Measurements from ENCODE around the gene ATP6V0B.

ATP6V0B gene

DNA sequence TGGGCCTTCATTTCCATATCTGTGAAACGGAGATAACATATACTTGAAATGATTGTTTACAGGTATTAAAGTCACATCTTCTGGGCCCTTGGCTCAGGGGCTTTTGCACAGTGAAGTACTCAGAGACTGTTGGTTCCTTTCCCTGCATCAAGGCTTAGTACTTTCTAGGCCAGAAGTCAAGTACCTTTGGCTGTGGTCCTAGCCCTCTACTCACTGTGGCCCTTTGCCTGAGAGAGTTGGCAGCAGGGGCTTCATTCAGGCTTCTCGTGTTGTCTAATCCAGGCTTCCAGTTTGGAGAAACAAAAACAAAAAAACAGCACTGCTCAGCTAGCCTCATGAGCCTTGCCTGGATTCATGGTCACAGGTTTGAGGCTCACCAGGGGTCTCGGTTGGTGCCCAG, 13.1 kb upstream of the ATP6V0B start:
- no peak overlapping the region for H3K4me2 ChIP-seq (ENCODE audit: low read length)
- H3K9me3 ChIP-seq (replicated peaks; ENCODE audit: low read length), result no peaks in the 10 kb centered on the region
- H3K4me3 ChIP-seq (ENCODE audit: low read length), result no peak overlapping the region
- peaks cover 62% of the 10 kb centered on the region for H3K36me3 ChIP-seq (ENCODE audit: insufficient read depth, low read length)
- H3K4me1 ChIP-seq (ENCODE audit: control insufficient read depth, insufficient read depth, low read length), result no peaks in the 10 kb centered on the region
- no peaks in the 10 kb centered on the region for H3K27me3 ChIP-seq (ENCODE audit: control insufficient read depth, insufficient read depth, low read length)
- H3K9ac ChIP-seq (ENCODE audit: low read depth, low read length), result no peak overlapping the region

- H3K4me3 ChIP-seq (ENCODE audit: low read length), result no peak overlapping the region
- no peaks in the 10 kb centered on the region for H3K9me3 ChIP-seq (replicated peaks; ENCODE audit: low read length)
- H3K36me3 ChIP-seq (ENCODE audit: insufficient read depth, low read length), result peaks cover 55% of the 10 kb centered on the region
- H3K4me2 ChIP-seq (ENCODE audit: low read length), result no peak overlapping the region
- no peaks in the 10 kb centered on the region for H3K27me3 ChIP-seq (ENCODE audit: control insufficient read depth, insufficient read depth, low read length)
- H3K4me1 ChIP-seq (ENCODE audit: control insufficient read depth, insufficient read depth, low read length), result no peaks in the 10 kb centered on the region
- no peak overlapping the region for H3K9ac ChIP-seq (ENCODE audit: low read depth, low read length)
Observed at GRCh38 chr1:43962324-43962723, 12.4 kb upstream of the ATP6V0B start.

DNA sequence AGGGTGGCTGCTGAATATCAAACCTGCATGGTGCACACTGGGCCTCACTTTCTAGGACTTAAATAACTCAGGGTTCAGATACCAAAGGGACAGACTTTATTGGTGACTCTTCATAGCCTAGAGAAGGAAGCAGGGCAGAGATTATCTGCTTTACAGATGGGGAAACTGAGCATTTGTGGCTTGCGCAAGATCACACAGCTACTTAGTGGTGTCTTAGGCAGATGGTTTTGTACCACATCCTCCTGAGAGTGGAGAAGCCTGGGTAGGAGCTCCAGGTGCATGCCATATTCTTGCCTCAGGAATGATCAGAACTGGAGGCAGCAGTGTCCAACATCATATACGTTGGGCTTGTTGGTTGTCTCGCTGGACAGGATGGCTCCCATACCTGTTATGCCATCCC, 11.8 kb upstream of the ATP6V0B start:
- no peaks in the 10 kb centered on the region for H3K4me1 ChIP-seq (ENCODE audit: control insufficient read depth, insufficient read depth, low read length)
- no peak overlapping the region for H3K9ac ChIP-seq (ENCODE audit: low read depth, low read length)
- peaks cover 53% of the 10 kb centered on the region for H3K36me3 ChIP-seq (ENCODE audit: insufficient read depth, low read length)
- H3K4me3 ChIP-seq (ENCODE audit: low read length), result no peak overlapping the region
- no peaks in the 10 kb centered on the region for H3K9me3 ChIP-seq (replicated peaks; ENCODE audit: low read length)
- H3K27me3 ChIP-seq (ENCODE audit: control insufficient read depth, insufficient read depth, low read length), result no peaks in the 10 kb centered on the region
- H3K4me2 ChIP-seq (ENCODE audit: low read length), result no peak overlapping the region

- peaks cover 47% of the 10 kb centered on the region for H3K36me3 ChIP-seq (ENCODE audit: insufficient read depth, low read length)
- H3K4me1 ChIP-seq (ENCODE audit: control insufficient read depth, insufficient read depth, low read length), result no peaks in the 10 kb centered on the region
- H3K27me3 ChIP-seq (ENCODE audit: control insufficient read depth, insufficient read depth, low read length), result no peaks in the 10 kb centered on the region
- no peak overlapping the region for H3K4me2 ChIP-seq (ENCODE audit: low read length)
- H3K9ac ChIP-seq (ENCODE audit: low read depth, low read length), result no peak overlapping the region
- H3K4me3 ChIP-seq (ENCODE audit: low read length), result no peak overlapping the region
- no peaks in the 10 kb centered on the region for H3K9me3 ChIP-seq (replicated peaks; ENCODE audit: low read length)
Observed at GRCh38 chr1:43963890-43964289, 10.9 kb upstream of the ATP6V0B start.

- Histone ChIP-seq H3K4me3 (ENCODE audit: low read length) (no peak overlapping the region), H3K9me3 (replicated peaks; ENCODE audit: low read length) (no peaks in the 10 kb centered on the region), H3K9ac (ENCODE audit: low read depth, low read length) (no peak overlapping the region), H3K4me2 (ENCODE audit: low read length) (no peak overlapping the region), H3K36me3 (ENCODE audit: insufficient read depth, low read length) (peaks cover 36% of the 10 kb centered on the region), H3K4me1 (ENCODE audit: control insufficient read depth, insufficient read depth, low read length) (no peaks in the 10 kb centered on the region), H3K27me3 (ENCODE audit: control insufficient read depth, insufficient read depth, low read length) (no peaks in the 10 kb centered on the region)
Observed at GRCh38 chr1:43965316-43965715, 9.4 kb upstream of the ATP6V0B start.

DNA sequence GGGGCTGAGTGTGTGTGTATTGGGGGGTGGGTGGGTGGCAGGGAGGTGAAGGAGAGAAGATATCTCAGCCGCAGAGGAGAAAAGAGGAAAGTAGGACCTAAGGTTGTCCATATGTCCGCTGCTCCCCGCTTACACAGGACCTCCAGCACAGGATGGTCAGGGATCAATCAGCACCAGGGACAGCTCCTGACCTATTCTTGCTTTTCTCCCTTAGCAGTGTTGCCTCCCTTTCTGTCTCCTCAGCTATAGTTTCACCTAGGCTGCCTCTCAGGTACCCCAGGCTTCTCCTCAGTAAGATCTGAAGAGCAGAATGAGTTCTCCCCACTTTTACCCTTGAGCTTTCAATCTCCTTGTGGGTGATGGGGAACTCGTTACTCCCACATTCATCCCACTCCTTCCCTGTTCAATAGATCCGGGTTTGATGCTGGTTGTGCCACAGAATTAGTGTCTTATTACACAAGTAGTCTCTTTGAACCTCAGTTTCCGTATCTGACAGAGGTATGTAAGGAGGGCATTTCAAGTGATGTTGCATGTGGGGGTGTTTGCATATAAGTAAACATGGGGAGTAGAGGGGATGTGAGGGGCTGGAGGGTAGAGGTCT, 6.3 kb upstream of the ATP6V0B start:
- Histone ChIP-seq H3K4me2 (ENCODE audit: low read length) (no peak overlapping the region), H3K4me1 (ENCODE audit: control insufficient read depth, insufficient read depth, low read length) (peaks cover 6% of the 10 kb centered on the region), H3K36me3 (ENCODE audit: insufficient read depth, low read length) (peaks cover 31% of the 10 kb centered on the region), H3K27me3 (ENCODE audit: control insufficient read depth, insufficient read depth, low read length) (no peaks in the 10 kb centered on the region), H3K4me3 (ENCODE audit: low read length) (no peak overlapping the region), H3K9me3 (replicated peaks; ENCODE audit: low read length) (no peaks in the 10 kb centered on the region), H3K9ac (ENCODE audit: low read depth, low read length) (no peak overlapping the region)

GRCh38 chr1:43969416-43969745, 5.4 kb upstream of the ATP6V0B start:
- H3K4me1 ChIP-seq (ENCODE audit: control insufficient read depth, insufficient read depth, low read length), result peaks cover 12% of the 10 kb centered on the region
- peak overlapping the region; percentile 49 for H3K4me3 ChIP-seq (ENCODE audit: low read length)
- no peaks in the 10 kb centered on the region for H3K27me3 ChIP-seq (ENCODE audit: control insufficient read depth, insufficient read depth, low read length)
- no peaks in the 10 kb centered on the region for H3K9me3 ChIP-seq (replicated peaks; ENCODE audit: low read length)
- no peak overlapping the region for H3K9ac ChIP-seq (ENCODE audit: low read depth, low read length)
- H3K36me3 ChIP-seq (ENCODE audit: insufficient read depth, low read length), result peaks cover 23% of the 10 kb centered on the region
- H3K4me2 ChIP-seq (ENCODE audit: low read length), result peak overlapping the region; percentile 71

DNA sequence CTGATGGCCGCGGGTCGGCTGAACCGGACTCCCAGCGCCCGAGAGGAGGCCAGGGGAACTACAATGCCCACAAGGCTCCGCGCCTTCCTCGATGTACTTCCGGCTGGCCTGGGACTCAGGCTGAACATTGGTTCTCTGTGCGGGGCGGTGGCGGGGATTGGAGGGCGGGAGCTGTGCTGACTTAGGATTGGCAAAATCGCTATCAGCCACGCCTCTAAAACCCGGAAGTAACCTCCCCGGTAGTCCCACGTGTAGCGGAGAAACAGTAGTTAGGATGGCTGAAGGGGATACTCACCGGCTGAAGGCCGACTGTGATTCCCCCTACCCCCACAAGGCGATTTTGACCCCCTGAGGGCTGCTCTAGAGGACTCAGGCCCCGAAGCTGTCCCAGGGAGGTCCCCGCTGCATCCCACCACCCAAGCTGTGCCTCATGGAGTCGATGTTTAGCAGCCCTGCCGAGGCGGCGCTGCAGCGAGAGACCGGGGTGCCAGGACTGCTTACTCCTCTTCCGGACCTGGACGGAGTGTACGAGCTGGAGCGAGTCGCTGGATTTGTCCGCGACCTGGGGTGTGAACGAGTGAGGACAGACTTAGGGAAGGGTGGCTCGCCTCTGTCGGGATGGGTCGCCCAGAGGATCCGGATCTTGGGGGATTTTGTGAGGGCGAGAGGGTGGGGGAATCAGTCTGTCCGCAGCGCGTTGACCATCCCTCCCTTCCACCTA, 4.9 kb upstream of the ATP6V0B start, which contains the start of gene DPH2:
Gene DPH2 (plus strand): TSS at position 265 of the 721 bp plus-strand sequence. CDS start 166 bp downstream, at position 431.
- H3K9ac ChIP-seq (ENCODE audit: low read depth, low read length), result peak within 1 kb of the TSS; percentile 87
- H3K4me1 ChIP-seq (ENCODE audit: control insufficient read depth, insufficient read depth, low read length), result peaks cover 14% of the 10 kb centered on the region
- peak within 1 kb of the TSS; percentile 89 for H3K4me2 ChIP-seq (ENCODE audit: low read length)
- no peaks in the 10 kb centered on the region for H3K9me3 ChIP-seq (replicated peaks; ENCODE audit: low read length)
- no peaks in the 10 kb centered on the region for H3K27me3 ChIP-seq (ENCODE audit: control insufficient read depth, insufficient read depth, low read length)
- H3K36me3 ChIP-seq (ENCODE audit: insufficient read depth, low read length), result peaks cover 19% of the 10 kb centered on the region
- H3K4me3 ChIP-seq (ENCODE audit: low read length), result peak within 1 kb of the TSS; percentile 91

GRCh38 chr1:43970502-43970901, 4.3 kb upstream of the ATP6V0B start:
- Histone ChIP-seq H3K36me3 (ENCODE audit: insufficient read depth, low read length) (peaks cover 19% of the 10 kb centered on the region), H3K4me2 (ENCODE audit: low read length) (peak overlapping the region; percentile 89), H3K9me3 (replicated peaks; ENCODE audit: low read length) (no peaks in the 10 kb centered on the region), H3K27me3 (ENCODE audit: control insufficient read depth, insufficient read depth, low read length) (no peaks in the 10 kb centered on the region), H3K9ac (ENCODE audit: low read depth, low read length) (peak overlapping the region; percentile 87), H3K4me3 (ENCODE audit: low read length) (peak overlapping the region; percentile 91), H3K4me1 (ENCODE audit: control insufficient read depth, insufficient read depth, low read length) (peaks cover 14% of the 10 kb centered on the region)

- peaks cover 19% of the 10 kb centered on the region for H3K36me3 ChIP-seq (ENCODE audit: insufficient read depth, low read length)
- peaks cover 16% of the 10 kb centered on the region for H3K4me1 ChIP-seq (ENCODE audit: control insufficient read depth, insufficient read depth, low read length)
- H3K4me3 ChIP-seq (ENCODE audit: low read length), result peak overlapping the region; percentile 91
- peak overlapping the region; percentile 89 for H3K4me2 ChIP-seq (ENCODE audit: low read length)
- H3K27me3 ChIP-seq (ENCODE audit: control insufficient read depth, insufficient read depth, low read length), result no peaks in the 10 kb centered on the region
- H3K9ac ChIP-seq (ENCODE audit: low read depth, low read length), result no peak overlapping the region
- H3K9me3 ChIP-seq (replicated peaks; ENCODE audit: low read length), result no peaks in the 10 kb centered on the region
Observed at GRCh38 chr1:43970911-43971310, 3.8 kb upstream of the ATP6V0B start.

GRCh38 chr1:43971336-43971980, 3.3 kb upstream of the ATP6V0B start:
- peaks cover 22% of the 10 kb centered on the region for H3K36me3 ChIP-seq (ENCODE audit: insufficient read depth, low read length)
- no peaks in the 10 kb centered on the region for H3K9me3 ChIP-seq (replicated peaks; ENCODE audit: low read length)
- H3K4me3 ChIP-seq (ENCODE audit: low read length), result no peak overlapping the region
- peaks cover 22% of the 10 kb centered on the region for H3K4me1 ChIP-seq (ENCODE audit: control insufficient read depth, insufficient read depth, low read length)
- H3K4me2 ChIP-seq (ENCODE audit: low read length), result no peak overlapping the region
- no peak overlapping the region for H3K9ac ChIP-seq (ENCODE audit: low read depth, low read length)
- no peaks in the 10 kb centered on the region for H3K27me3 ChIP-seq (ENCODE audit: control insufficient read depth, insufficient read depth, low read length)
